MM.1S (cell line): ENCODE measurements around the gene DPYSL4.
"Not testable (repeated sequence)": the region's sequence is repeated elsewhere in the genome, so short reads cannot be mapped to it uniquely, and the experiment has no call there.

ENCODE experiments used
- CTCF ChIP-seq: fragments of 300-600 bp; sonication (generic); IDR thresholded peaks from 2 replicates; pipeline ENCODE4 v1.5.1; 2016; ENCODE audit warnings: antibody characterized with exemption, low read length, mixed read lengths
- EZH2phosphoT487 ChIP-seq: fragments of 300-600 bp; sonication (generic); IDR thresholded peaks from 2 replicates; pipeline ENCODE4 v1.6.1; 2018; ENCODE audit warnings: antibody characterized with exemption, low read length

- not testable (repeated sequence) for TF ChIP-seq EZH2phosphoT487, CTCF
Observed at GRCh38 chr10:132159302-132160230, 27.2 kb upstream of the DPYSL4 start.
